Brain pericyte (primary cell): ENCODE data around the gene PPM1H.
A peak's percentile ranks its signal among the peaks of the same experiment; 100 is the strongest.

ENCODE experiments used
- DNase-seq: peaks from one replicate; pipeline ENCODE4 v3.0.0-alpha.2; 2012; ENCODE audit warnings: low read depth, low spot score

Gene PPM1H

GRCh38 chr12:62714774-62715721 is 219.9 kb downstream of the PPM1H start:
- peak; percentile 47 for DNase-seq

DNA sequence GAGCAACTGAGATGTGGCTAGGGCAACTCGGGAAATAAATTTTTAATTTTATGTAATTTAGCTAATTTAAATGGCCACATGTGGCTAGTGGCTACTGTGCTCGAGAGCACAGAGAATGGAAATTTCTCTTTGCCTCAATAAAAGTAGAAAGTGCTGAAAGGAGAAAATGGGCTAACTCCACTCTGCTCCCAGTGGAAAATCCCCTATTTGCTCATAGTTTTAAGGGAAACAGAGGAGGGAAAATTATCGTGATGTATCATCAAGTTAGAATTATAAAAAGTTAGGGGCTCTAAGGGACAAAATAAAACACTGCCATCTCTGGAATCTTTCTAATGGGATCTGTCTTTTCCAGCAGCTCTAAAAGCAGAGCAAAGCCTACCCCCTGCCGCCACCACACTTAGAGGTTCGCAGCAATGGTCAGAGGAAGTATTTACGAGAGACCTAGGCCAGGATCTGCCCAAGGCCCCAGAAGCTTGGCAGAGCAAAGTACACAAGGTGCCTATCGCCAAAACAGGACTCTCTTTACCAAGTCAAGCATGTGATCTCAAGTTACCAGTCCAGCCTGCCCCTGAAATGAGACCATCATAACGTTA is 220.7 kb downstream of the PPM1H start:
- no peak for DNase-seq

- no peak for DNase-seq
Observed at GRCh38 chr12:62713723-62714122, 221.2 kb downstream of the PPM1H start.

DNA sequence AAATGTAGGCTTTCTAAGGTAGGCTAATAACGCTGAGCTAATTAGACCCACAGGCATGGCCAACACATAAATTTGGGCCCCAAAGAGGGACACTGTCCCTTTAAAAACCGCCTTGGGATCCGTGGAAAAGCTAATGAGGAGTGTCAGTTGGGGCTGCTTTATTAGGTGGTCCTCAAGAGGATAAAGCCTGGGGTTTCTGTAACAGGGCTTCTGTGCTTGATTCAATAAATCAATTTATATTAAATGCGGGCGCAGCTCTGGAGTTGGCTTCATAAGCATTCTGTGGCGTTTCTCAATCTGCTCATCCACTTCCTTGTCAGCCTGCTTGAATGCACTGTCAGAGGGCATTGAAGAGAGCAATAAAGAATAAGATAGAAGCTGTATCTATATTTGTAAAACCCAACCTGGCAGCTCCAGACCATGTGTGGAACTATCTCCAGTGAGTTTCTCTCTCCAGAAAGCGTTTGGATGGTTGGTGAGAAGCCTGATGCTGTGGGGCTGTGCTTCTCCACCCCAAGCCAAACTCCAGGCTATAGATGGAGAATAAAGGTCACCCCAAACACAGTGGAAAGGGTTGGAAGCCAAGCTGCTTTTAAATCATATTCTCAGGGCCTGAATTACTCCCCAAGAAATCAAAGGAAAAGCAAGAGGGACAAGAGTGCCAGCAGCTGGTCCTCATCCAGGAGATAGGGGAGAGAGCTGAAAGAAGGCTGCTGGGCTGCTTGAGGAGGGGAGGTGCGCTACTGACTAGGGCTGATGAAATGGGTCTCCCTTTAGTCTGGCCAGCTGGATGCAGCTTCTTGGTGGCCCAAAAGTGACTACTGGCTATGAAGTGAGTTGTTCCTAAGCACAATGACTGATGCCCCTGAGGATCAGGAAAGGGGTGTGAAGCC is 222.0 kb downstream of the PPM1H start:
- no peak for DNase-seq

- DNase-seq: no peak
Observed at GRCh38 chr12:62711631-62712241, 223.2 kb downstream of the PPM1H start.

- DNase-seq: no peak
Observed at GRCh38 chr12:62709311-62709710, 225.6 kb downstream of the PPM1H start.

GRCh38 chr12:62707939-62708338 is 227.0 kb downstream of the PPM1H start:
- DNase-seq: no peak

- DNase-seq: no peak
Observed at GRCh38 chr12:62705846-62706245, 229.1 kb downstream of the PPM1H start.

- peak; percentile 60 for DNase-seq
Observed at GRCh38 chr12:62703011-62703380, 232.0 kb downstream of the PPM1H start.

DNA sequence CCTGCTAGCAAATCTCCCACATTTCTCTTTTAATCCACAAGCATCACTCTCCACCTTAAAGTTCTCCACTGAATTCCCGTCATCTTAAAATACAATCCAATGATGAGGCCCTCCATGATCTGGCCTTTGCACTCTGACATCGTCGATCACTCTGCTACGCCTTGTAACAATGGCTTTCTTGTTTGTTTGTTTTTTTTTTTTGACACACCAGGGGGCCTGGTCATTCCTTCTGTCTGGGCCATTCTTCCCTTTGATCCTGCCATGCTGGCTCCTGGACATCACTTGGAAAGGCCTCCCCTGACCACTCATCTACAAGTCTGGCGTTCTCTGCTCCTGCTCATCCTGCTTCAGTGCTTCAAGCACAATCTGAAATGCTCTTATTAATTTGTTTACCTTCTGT is 233.5 kb downstream of the PPM1H start:
- no peak for DNase-seq

- DNase-seq: no peak
Observed at GRCh38 chr12:62700091-62700880, 234.7 kb downstream of the PPM1H start.

DNA sequence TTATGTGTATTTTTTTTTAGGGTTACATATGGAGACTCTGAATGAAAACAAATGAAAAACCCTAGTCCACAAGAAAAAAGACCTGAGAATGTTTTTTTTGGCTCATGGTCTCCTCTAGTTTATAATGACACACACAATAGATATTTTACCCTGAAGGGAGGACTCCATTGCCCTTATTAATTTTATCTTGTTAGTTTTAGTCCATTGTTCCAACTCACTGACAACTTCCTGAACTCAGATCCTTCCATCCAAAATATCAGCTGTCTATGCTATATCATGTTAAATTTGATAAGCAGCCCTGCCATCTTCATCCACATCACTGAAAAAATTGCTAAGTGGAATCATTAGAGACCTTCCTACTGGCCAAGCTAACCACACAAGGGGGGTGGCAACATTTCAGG is 236.2 kb downstream of the PPM1H start:
- DNase-seq: peak; percentile 20

DNA sequence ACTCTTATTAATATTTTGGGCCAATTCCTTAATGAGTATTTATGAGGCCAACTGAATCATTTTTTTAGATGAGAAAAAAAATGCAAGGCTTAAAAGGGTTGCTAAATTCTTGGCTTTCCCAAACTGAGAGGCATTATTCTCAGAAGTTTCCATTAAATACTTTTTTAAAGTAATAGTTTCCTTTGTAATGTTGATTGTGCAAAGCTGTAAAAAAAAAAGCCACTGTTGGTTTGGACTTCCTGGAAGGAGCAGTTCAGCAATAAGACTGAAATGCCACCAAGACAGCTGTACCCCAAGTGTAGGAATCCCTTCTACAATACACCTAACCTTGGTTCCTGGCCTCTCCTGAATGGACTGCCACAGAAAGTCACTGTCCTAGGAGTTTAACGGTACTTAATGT is 237.1 kb downstream of the PPM1H start:
- DNase-seq: no peak

DNA sequence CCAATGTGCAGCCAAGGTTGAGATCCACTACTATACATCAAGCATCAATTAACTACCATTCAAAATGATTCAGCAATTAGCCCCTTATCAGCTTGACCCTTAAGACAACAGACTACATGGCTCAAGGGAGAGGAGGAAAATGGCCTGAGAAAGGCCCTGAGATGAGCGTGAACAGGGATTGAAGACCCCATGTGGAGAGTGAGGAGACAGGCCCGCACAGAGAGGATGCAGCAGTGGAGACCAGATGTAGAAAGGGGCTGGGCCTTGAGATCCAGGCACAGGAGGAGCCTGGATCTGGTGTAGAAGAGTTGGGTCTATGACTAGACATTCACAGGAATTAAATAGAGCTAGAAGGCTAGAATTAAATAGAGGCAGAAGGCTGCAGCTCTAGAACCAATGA is 239.3 kb downstream of the PPM1H start:
- no peak for DNase-seq

GRCh38 chr12:62694632-62695031 is 240.3 kb downstream of the PPM1H start:
- DNase-seq: no peak

DNA sequence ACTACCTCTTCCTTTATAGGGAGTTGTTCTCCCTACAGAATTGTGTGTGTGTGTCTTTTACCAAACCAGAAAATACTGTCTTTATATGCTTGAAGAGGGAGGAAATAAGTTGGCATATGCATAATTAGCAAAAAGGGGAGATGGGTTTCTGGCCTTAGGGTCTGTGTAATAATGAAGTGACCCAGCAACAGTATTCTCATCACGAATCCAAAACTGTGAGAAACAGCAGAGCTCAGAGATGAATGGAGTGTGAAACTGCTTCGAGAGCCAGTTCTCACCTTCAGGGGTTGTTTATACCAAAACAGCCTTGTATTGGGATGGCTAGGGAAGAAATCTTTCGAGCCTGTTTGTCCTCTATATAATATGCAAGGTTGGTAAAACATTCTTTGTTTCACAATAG is 240.8 kb downstream of the PPM1H start:
- DNase-seq: no peak

DNA sequence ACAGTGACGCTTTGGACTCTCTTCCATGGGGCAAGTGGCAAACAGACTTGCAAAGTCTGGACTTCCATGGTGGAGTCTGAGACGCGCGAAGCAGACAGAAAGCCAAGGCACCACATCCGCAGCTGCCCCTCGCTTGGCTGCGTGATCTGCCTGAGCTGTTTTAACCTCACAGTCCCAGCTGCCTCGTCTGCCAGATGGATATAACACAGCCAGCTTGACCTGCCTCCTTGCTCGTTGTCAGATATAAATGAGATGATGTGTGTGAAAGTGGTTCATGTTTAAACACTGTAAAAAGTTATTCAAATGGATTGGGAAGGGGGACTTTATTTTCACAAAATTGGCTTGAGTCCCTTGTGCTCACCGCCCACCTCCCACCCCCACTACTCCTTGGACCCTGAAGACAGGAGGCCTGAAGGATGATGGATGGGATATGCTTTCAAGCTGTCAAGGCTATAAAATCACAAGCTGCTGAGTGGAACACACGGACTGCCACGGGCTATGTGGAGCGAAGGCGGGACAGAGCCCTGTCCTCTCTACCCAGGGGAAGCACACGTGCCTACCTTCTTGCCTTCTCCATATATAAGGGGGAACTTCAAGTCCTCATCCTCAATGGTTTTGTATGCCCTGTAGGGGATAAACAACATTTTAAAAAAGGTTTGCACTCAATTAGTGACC is 241.4 kb downstream of the PPM1H start:
- DNase-seq: no peak

- no peak for DNase-seq
Observed at GRCh38 chr12:62692884-62693283, 242.1 kb downstream of the PPM1H start.

GRCh38 chr12:62691309-62691708 is 243.6 kb downstream of the PPM1H start:
- DNase-seq: no peak
